HG02571 (cell line): ENCODE data around the gene FGF2.
"Not testable (repeated sequence)": the region's sequence is repeated elsewhere in the genome, so short reads cannot be mapped to it uniquely, and the experiment has no call there.

Experiments
- ATAC-seq: cut with Tn5 transposase; IDR thresholded peaks from one replicate; pipeline ENCODE4 v1.9.1; 2021; ENCODE audit warnings: mild to moderate bottlenecking, moderate library complexity; ENCODE audit not compliant: unreplicated experiment

FGF2 gene

GRCh38 chr4:122845066-122845465, 18.4 kb downstream of the FGF2 start:
- ATAC-seq: no peak

GRCh38 chr4:122845760-122846159, 19.1 kb downstream of the FGF2 start:
- ATAC-seq: no peak

GRCh38 chr4:122847931-122848330, 21.3 kb downstream of the FGF2 start:
- ATAC-seq: no peak

- not testable (repeated sequence) for ATAC-seq
These were observed 23.2 kb downstream of the FGF2 start for GRCh38 chr4:122849789-122850188.

GRCh38 chr4:122851568-122851967, 24.9 kb downstream of the FGF2 start:
- no peak for ATAC-seq

- ATAC-seq: no peak
These were observed 28.1 kb downstream of the FGF2 start for GRCh38 chr4:122854447-122855352.

- ATAC-seq: no peak
These were observed 28.8 kb downstream of the FGF2 start for GRCh38 chr4:122855353-122855890.

- ATAC-seq: no peak
These were observed 30.5 kb downstream of the FGF2 start for GRCh38 chr4:122857160-122857559.

- ATAC-seq: no peak
These were observed 32.1 kb downstream of the FGF2 start for GRCh38 chr4:122858705-122859104.

- no peak for ATAC-seq
These were observed 34.7 kb downstream of the FGF2 start for GRCh38 chr4:122861172-122861943.

GRCh38 chr4:122863639-122864038, 37.0 kb downstream of the FGF2 start:
- ATAC-seq: no peak

- no peak for ATAC-seq
These were observed 38.8 kb downstream of the FGF2 start for GRCh38 chr4:122865425-122865824.

- ATAC-seq: not testable (repeated sequence)
These were observed 41.6 kb downstream of the FGF2 start for GRCh38 chr4:122868235-122868634.

GRCh38 chr4:122873146-122873545, 46.5 kb downstream of the FGF2 start:
- ATAC-seq: no peak

- ATAC-seq: no peak
These were observed 47.4 kb downstream of the FGF2 start for GRCh38 chr4:122873821-122874593.

- no peak for ATAC-seq
These were observed 49.3 kb downstream of the FGF2 start for GRCh38 chr4:122875949-122876348.

GRCh38 chr4:122876456-122876855, 49.8 kb downstream of the FGF2 start:
- no peak for ATAC-seq

GRCh38 chr4:122879001-122879400, 52.4 kb downstream of the FGF2 start:
- no peak for ATAC-seq

- ATAC-seq: no peak
These were observed 56.5 kb downstream of the FGF2 start for GRCh38 chr4:122882857-122883735.

- no peak for ATAC-seq
These were observed 57.9 kb downstream of the FGF2 start for GRCh38 chr4:122884499-122884898.
